Germinal center (tissue), 1 donor: ENCODE results near the gene SAP30L.

Experiments used
- DNase-seq: peaks from one replicate; pipeline ENCODE4 v3.0.0; 2012; ENCODE audit warnings: mixed read lengths, low spot score

The SAP30L gene

GRCh38 chr5:154509784-154510555, 64.2 kb downstream of the SAP30L start:
- DNase-seq, result no peak
